ENCODE data around the gene FARP2. TPM values are rescaled to one million over a fixed set of nuclear protein-coding genes. Genes with fewer than 3 reads are reported as not detected.

FARP2 gene
- total and polyA plus RNA-seq, 2 experiments from 2014 or later: 16.0 to 22.6 TPM

- Histone ChIP-seq H3K4me2 (no peak overlapping the region), H3K4me1 (ENCODE audit: insufficient read depth) (peaks cover 1% of the 10 kb centered on the region; the same call in 1 of the 2 replicates), H4K20me1 (replicated peaks; ENCODE audit: insufficient read depth) (no peaks in the 10 kb centered on the region; the same call in 1 of the 2 replicates), H3K9me2 (ENCODE audit: insufficient read depth) (0 out of 2 replicates have a peak, but pooled peaks cover 5% of the 10 kb centered on the region), H3K27me3 (ENCODE audit: insufficient read depth) (peaks cover 6% of the 10 kb centered on the region; the same call in 1 of the 2 replicates), H3K27ac (ENCODE audit: low read depth) (no peak overlapping the region), H2AFZ (no peak overlapping the region), H3F3A (replicated peaks; ENCODE audit: low read depth) (peaks cover 8% of the 10 kb centered on the region), H3K79me2 (replicated peaks; ENCODE audit: insufficient read depth) (no peaks in the 10 kb centered on the region), H3K36me3 (ENCODE audit: insufficient read depth) (no peaks in the 10 kb centered on the region), H3K4me3 (no peak overlapping the region)
- ATAC-seq (no peak), DNase-seq (ENCODE audit: low spot score) (no peak)
- H3K4me3 Mint-ChIP-seq: no peak overlapping the region
- no peaks in the 10 kb centered on the region; the same call in none of the 3 replicates for H3K9me3 Mint-ChIP-seq
- H3K27me3 Mint-ChIP-seq (ENCODE audit: insufficient read depth, low read depth, poor library complexity): peaks cover 28% of the 10 kb centered on the region
- no peak overlapping the region for H3K27ac Mint-ChIP-seq
- H3K4me1 Mint-ChIP-seq: peaks cover 2% of the 10 kb centered on the region; the same call in 2 of the 3 replicates
- H3K36me3 Mint-ChIP-seq (ENCODE audit: low read depth): peaks cover 11% of the 10 kb centered on the region
- TF ChIP-seq CREB1 (CRISPR knock-in tag; IDR thresholded peaks at IDR 0.05; ENCODE audit: low read depth) (no peak), ZNF114 (CRISPR knock-in tag; IDR thresholded peaks at IDR 0.05) (no peak), ZNF331 (CRISPR knock-in tag; IDR thresholded peaks at IDR 0.05; ENCODE audit: low read depth) (no peak), JUNB (IDR thresholded peaks at IDR 0.05; ENCODE audit: unreplicated experiment) (no peak), ETS1 (IDR thresholded peaks at IDR 0.05) (no peak), POLR2AphosphoS5 (IDR thresholded peaks at IDR 0.05; ENCODE audit: low read depth) (no peak), EZH2 (IDR thresholded peaks at IDR 0.05; ENCODE audit: low read depth, unreplicated experiment) (no peak)
- TF ChIP-seq, protein P1, sequence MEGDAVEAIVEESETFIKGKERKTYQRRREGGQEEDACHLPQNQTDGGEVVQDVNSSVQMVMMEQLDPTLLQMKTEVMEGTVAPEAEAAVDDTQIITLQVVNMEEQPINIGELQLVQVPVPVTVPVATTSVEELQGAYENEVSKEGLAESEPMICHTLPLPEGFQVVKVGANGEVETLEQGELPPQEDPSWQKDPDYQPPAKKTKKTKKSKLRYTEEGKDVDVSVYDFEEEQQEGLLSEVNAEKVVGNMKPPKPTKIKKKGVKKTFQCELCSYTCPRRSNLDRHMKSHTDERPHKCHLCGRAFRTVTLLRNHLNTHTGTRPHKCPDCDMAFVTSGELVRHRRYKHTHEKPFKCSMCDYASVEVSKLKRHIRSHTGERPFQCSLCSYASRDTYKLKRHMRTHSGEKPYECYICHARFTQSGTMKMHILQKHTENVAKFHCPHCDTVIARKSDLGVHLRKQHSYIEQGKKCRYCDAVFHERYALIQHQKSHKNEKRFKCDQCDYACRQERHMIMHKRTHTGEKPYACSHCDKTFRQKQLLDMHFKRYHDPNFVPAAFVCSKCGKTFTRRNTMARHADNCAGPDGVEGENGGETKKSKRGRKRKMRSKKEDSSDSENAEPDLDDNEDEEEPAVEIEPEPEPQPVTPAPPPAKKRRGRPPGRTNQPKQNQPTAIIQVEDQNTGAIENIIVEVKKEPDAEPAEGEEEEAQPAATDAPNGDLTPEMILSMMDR (conservative IDR thresholded peaks at IDR 0.05; ENCODE audit: low read depth in 2 of 2): no peak
- TF ChIP-seq, protein P2, sequence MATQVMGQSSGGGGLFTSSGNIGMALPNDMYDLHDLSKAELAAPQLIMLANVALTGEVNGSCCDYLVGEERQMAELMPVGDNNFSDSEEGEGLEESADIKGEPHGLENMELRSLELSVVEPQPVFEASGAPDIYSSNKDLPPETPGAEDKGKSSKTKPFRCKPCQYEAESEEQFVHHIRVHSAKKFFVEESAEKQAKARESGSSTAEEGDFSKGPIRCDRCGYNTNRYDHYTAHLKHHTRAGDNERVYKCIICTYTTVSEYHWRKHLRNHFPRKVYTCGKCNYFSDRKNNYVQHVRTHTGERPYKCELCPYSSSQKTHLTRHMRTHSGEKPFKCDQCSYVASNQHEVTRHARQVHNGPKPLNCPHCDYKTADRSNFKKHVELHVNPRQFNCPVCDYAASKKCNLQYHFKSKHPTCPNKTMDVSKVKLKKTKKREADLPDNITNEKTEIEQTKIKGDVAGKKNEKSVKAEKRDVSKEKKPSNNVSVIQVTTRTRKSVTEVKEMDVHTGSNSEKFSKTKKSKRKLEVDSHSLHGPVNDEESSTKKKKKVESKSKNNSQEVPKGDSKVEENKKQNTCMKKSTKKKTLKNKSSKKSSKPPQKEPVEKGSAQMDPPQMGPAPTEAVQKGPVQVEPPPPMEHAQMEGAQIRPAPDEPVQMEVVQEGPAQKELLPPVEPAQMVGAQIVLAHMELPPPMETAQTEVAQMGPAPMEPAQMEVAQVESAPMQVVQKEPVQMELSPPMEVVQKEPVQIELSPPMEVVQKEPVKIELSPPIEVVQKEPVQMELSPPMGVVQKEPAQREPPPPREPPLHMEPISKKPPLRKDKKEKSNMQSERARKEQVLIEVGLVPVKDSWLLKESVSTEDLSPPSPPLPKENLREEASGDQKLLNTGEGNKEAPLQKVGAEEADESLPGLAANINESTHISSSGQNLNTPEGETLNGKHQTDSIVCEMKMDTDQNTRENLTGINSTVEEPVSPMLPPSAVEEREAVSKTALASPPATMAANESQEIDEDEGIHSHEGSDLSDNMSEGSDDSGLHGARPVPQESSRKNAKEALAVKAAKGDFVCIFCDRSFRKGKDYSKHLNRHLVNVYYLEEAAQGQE (IDR thresholded peaks at IDR 0.05; ENCODE audit: unreplicated experiment): no peak
Observed at GRCh38 chr2:241514553-241514952, 158.5 kb downstream of the FARP2 start.

All from GM23338 (cell line).